Measurements from ENCODE around the gene PNPLA1.

GRCh38 chr6:36346486-36347273 is 76.8 kb downstream of the PNPLA1 start:
- TF ChIP-seq EZH2 (IDR thresholded peaks at IDR 0.05; ENCODE audit: borderline replicate concordance, control insufficient read depth, low read depth, low read length) = no peak
- TF ChIP-seq CTCF (IDR thresholded peaks at IDR 0.05 in 2 of 3, conservative IDR thresholded peaks at IDR 0.05 in 1 of 3; ENCODE audit: control insufficient read depth in 2 of 3, extremely low read depth in 1 of 3, insufficient read depth in 1 of 3, low read depth in 3 of 3, low read length in 3 of 3) = no peak
- no peak for TF ChIP-seq HDGF (IDR thresholded peaks at IDR 0.05)
- TF ChIP-seq ZNF274 (IDR thresholded peaks at IDR 0.05; ENCODE audit: insufficient read depth, insufficient read length) = no peak
- TF ChIP-seq RELA (IDR thresholded peaks at IDR 0.05; ENCODE audit: borderline replicate concordance, partially characterized antibody) = no peak
- no peak for TF ChIP-seq ZNF592 (IDR thresholded peaks at IDR 0.05)
